ENCODE results near the gene SLC13A3. TPM values are rescaled to one million over a fixed set of nuclear protein-coding genes. Genes with fewer than 3 reads are reported as not detected.

SLC13A3 gene
- total RNA-seq, 3 donors from 2014 or later: 0.27 to 0.54 TPM; not detected in 1

- Histone ChIP-seq H3K4me3 (no peak overlapping the region), H3K4me1 (ENCODE audit: low read depth) (no peaks in the 10 kb centered on the region), H3K36me3 (ENCODE audit: low read depth) (no peaks in the 10 kb centered on the region), H3K9me3 (no peaks in the 10 kb centered on the region)
- DNase-seq (no peak), ATAC-seq (no peak)
- intact Hi-C loops (cut with DNase I, micrococcal nuclease): no loop called here
- TF ChIP-seq, protein P1, sequence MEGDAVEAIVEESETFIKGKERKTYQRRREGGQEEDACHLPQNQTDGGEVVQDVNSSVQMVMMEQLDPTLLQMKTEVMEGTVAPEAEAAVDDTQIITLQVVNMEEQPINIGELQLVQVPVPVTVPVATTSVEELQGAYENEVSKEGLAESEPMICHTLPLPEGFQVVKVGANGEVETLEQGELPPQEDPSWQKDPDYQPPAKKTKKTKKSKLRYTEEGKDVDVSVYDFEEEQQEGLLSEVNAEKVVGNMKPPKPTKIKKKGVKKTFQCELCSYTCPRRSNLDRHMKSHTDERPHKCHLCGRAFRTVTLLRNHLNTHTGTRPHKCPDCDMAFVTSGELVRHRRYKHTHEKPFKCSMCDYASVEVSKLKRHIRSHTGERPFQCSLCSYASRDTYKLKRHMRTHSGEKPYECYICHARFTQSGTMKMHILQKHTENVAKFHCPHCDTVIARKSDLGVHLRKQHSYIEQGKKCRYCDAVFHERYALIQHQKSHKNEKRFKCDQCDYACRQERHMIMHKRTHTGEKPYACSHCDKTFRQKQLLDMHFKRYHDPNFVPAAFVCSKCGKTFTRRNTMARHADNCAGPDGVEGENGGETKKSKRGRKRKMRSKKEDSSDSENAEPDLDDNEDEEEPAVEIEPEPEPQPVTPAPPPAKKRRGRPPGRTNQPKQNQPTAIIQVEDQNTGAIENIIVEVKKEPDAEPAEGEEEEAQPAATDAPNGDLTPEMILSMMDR (IDR thresholded peaks at IDR 0.05): no peak
Observed at GRCh38 chr20:46647469-46647868, 3.8 kb downstream of the SLC13A3 start.

DNA sequence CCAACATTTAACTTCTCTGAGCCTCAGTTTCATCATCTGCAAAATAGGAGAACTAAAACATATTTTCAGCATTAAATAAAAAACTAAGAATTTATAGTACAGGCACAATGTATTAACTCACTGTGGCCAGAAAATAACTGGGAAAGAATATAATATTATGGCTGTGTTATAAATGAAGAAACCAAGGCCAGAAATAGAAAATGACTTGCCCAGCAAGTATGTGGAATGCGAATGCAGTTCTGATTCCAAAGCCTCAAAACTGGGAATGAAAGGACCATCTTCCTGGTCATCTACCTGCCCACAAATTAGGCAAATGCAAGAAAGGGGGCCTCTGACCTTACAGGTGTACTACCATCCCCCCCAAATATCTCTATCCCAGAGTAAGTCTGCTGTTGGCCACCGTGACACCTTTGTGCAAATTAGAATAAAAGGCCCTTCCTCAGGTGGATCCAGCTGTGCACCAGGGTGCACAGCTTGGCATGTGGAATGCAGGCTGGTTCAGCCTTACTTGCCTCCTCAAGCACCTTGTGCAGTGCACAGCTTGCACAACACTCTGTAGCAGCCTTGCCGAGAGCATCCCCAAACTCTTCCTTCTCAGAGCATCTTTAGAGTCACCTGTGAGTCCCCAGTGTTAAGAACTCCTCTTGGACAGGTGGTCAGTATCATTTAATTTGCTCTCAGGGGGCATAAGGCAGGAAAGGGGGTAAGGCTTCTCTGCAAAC is 4.4 kb downstream of the SLC13A3 start:
- TF ChIP-seq, protein P1 (IDR thresholded peaks at IDR 0.05): no peak
- H3K4me1 ChIP-seq (ENCODE audit: low read depth): no peaks in the 10 kb centered on the region
- no peak overlapping the region for H3K4me3 ChIP-seq
- DNase-seq (no peak), ATAC-seq (no peak)
- intact Hi-C loops (cut with DNase I, micrococcal nuclease): no loop called here
- H3K9me3 ChIP-seq: no peaks in the 10 kb centered on the region
- H3K36me3 ChIP-seq (ENCODE audit: low read depth): no peaks in the 10 kb centered on the region

DNA sequence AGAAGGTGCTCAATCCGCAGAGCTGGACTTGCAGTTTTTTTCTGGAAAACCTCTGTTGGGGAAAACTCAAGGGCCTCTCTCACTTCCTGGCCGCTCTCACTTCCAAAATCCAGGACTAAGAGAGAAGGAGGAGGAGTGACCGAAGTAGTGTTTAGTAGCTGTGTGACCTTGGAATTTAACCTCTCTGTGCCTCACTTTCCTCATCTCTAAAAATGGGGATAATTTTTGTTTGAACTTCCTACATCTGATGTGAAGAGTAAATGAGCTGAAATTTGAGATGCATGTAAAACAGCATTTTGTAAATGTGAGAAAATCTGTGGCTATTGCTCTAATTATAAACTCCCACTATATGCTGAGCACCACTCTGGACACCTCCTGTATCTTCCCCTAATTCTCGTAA is 5.1 kb downstream of the SLC13A3 start:
- DNase-seq (no peak), ATAC-seq (no peak)
- no peaks in the 10 kb centered on the region for H3K9me3 ChIP-seq
- H3K36me3 ChIP-seq (ENCODE audit: low read depth): no peaks in the 10 kb centered on the region
- H3K4me3 ChIP-seq: no peak overlapping the region
- no peaks in the 10 kb centered on the region for H3K4me1 ChIP-seq (ENCODE audit: low read depth)
- TF ChIP-seq, protein P1 (IDR thresholded peaks at IDR 0.05): no peak
- intact Hi-C loops (cut with DNase I, micrococcal nuclease): no loop called here

GRCh38 chr20:46644733-46645132 is 6.5 kb downstream of the SLC13A3 start:
- H3K9me3 ChIP-seq: no peaks in the 10 kb centered on the region
- H3K4me1 ChIP-seq (ENCODE audit: low read depth): no peaks in the 10 kb centered on the region
- TF ChIP-seq, protein P1 (IDR thresholded peaks at IDR 0.05): no peak
- DNase-seq: no peak
- no peak for ATAC-seq
- H3K4me3 ChIP-seq: no peak overlapping the region
- intact Hi-C loops (cut with DNase I, micrococcal nuclease): no loop called here
- no peaks in the 10 kb centered on the region for H3K36me3 ChIP-seq (ENCODE audit: low read depth)

GRCh38 chr20:46644160-46644559 is 7.1 kb downstream of the SLC13A3 start:
- intact Hi-C loops (cut with DNase I, micrococcal nuclease): no loop called here
- TF ChIP-seq, protein P1 (IDR thresholded peaks at IDR 0.05): no peak
- Histone ChIP-seq H3K4me1 (ENCODE audit: low read depth) (no peaks in the 10 kb centered on the region), H3K36me3 (ENCODE audit: low read depth) (no peaks in the 10 kb centered on the region), H3K9me3 (no peaks in the 10 kb centered on the region), H3K4me3 (no peak overlapping the region)
- DNase-seq: no peak
- no peak for ATAC-seq

DNA sequence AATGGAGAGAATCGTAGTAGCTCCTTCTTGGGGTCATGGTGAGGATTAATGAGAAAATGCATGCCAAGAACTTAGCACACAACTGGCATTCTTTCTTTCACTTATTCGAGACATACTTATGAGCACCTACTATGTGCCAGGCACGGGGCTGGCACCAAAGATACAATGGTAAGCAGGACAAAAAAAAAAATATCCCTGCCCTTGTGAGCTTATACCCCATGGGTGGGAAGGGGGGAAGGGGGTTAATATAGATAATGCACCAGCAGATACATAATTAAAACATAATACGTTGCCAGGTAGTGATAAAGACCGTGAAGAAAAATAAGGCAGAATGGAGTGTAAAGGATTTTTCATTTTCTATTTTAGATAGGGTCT is 8.3 kb downstream of the SLC13A3 start:
- no peaks in the 10 kb centered on the region for H3K36me3 ChIP-seq (ENCODE audit: low read depth)
- no peak for ATAC-seq
- intact Hi-C loops (cut with DNase I, micrococcal nuclease): no loop called here
- H3K4me1 ChIP-seq (ENCODE audit: low read depth): no peaks in the 10 kb centered on the region
- TF ChIP-seq, protein P1 (IDR thresholded peaks at IDR 0.05): no peak
- DNase-seq: no peak
- no peak overlapping the region for H3K4me3 ChIP-seq
- H3K9me3 ChIP-seq: no peaks in the 10 kb centered on the region

All from mucosa of descending colon (tissue), 3 donors.